HL-60/S4 (cell line): ENCODE data around the gene COL24A1.

Experiments used
- in situ Hi-C: fragments of 300-500 bp; cut with MboI; formaldehyde crosslinking; loops from 2 replicates; pipeline ENCODE4 v1.14.3; 2022; ENCODE audit warnings: low sequenced_read_pairs

The COL24A1 gene

DNA sequence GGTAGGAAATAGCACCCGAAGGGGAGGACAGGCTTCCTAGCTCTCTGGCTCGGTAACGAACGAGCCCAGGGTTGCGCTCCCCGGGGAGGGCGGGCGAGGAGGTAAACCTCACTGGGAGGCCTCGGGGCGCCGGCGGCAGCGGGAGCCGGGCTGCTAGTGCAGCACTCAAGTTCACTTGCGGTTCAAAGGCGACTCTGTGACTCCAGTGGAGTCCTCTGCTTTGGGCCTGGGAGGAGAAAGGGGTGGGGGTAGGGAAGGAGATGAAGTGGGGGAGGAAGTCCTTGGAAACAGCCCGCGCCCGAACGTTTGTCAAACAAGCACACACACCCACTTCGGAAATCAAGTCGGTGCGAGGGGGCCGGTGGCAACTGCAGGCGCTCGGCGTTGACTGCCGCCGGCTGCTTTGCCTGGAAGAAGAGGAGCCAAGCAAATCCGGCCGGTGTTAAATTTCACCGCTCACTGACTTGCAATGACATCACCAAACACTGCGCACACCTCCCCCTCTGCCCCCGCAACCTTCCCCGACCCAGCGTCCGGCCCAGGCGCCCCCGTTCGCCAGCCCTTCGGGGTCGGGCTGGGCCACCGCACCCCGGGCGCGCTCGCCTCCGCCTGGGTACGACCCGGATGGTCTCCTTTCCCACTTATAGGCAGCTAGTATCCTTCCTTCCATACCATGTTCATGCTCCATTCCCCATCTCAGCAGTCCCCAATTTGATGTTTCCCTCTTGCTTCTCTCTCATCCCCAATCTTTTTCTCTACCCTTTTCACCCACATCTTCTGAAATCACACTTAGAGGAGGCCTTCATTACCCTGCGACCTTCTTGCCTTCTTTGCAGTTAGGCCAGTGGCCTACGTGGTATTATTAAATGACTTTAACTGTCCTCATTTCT, at the start of gene COL24A1:
Gene COL24A1 (minus strand): TSS at position 207 of the 890 bp plus-strand sequence. CDS start 376 bp downstream, outside the sequence.
- in situ Hi-C loops: no loop called here

GRCh38 chr1:86205741-86206140, 49.2 kb upstream of the COL24A1 start:
- in situ Hi-C loops: no loop called here

DNA sequence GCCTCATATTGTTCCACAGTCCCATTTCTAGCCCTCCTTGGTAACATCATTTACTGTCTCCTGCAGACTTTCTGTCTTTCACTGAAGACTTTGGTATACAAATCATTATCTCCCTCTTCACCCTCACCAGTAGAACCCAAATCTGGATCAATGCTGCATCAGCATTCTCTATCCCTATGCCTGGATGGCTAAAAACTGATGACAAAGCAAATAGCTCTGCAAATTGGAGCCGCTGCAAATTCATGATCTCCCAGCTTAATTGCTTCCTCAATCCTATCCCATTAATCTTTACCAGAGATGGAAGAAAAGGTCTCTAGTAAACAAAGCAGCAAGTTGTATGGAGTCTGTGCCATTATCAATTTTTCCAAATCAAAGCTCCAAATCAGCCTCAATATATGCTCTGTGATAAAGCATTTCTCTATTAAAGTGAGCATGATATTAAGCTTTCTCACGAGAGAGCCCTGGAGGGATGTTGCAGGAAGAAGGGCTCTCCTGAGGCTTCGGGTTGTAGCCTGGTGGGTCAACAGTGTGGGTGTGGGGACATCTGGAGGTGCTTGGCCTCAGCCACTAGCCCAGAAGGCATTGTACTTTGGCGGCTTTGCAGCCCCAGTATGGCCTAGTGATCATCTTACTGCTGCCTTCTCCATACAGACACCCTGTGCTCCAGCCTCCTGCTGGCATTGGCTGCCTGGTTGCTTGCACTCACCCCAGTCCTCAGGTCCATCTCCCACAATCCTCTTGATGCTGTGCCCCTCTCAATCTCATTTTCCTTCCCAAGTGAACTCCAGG, 46.2 kb upstream of the COL24A1 start:
- in situ Hi-C loops: no loop called here

DNA sequence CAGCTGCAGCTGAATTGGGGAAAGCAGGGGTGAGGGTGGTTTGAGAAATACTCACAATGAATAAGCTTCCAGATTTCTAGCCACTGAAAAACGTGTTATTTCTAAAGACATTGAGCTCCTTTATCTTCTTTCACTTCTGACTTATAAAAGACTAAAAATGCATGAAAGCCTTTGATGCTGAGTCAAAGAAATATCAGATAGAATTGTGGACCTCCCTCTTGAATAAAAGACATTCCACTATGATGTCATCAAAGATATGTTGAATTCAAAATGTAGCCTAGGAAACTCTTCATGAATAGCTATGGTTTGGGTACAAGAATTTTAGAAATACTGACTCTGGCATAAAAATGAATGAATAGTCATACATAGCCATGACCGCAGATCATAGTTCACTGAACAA, 44.7 kb upstream of the COL24A1 start:
- in situ Hi-C loops: no loop called here

- in situ Hi-C loops: no loop called here
Observed at GRCh38 chr1:86200901-86201300, 44.3 kb upstream of the COL24A1 start.

- in situ Hi-C loops: no loop called here
Observed at GRCh38 chr1:86197206-86197855, 40.8 kb upstream of the COL24A1 start.

DNA sequence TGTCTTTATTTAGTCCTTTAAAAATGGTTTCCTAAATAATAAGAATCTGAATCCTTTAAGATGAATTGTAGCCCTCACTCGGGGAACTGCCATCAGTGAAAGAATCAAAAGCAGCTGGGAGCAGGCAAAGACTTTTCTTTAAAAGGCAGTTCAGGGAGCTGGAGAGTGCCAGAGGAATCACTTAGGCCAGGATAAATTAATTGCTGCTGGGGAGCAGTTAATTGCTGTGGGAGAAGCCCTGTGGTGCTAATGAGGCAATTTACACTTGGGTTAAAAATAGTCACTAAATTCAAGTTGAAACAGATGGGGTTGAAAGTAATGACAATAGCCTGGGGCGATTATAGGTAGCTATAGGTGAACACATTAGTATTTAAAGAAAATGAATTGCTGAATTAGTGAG, 38.7 kb upstream of the COL24A1 start:
- in situ Hi-C loops: no loop called here

DNA sequence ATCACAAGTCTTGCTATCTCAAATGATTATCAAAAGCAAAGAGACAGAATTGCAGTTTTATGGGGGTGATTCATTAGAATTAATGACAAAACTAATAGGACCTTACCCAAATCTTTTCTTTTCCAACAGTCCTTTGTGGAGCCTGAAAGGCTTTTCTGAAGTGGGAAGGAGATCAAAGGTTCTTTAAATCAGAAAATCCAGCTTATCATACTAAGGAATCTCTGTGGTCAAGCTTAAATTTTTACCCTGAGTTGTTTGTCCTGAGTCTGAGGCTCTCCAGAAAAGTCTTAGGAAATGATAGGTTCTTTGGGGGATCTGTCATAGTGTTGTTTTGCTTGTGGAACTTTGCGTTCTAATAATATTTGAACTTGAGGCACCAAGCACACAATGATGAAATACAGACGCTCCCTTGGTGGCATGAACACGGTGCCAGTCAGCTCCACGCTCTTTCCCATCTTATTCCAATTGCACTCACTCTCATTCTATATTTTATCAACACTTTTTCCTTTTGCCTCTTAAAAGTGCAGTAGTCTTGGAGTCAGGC, 38.0 kb upstream of the COL24A1 start:
- in situ Hi-C loops: no loop called here

GRCh38 chr1:86192417-86192816, 35.8 kb upstream of the COL24A1 start:
- in situ Hi-C loops: no loop called here

GRCh38 chr1:86191958-86192357, 35.4 kb upstream of the COL24A1 start:
- in situ Hi-C loops: no loop called here

- in situ Hi-C loops: no loop called here
Observed at GRCh38 chr1:86190873-86191272, 34.3 kb upstream of the COL24A1 start.

- in situ Hi-C loops: no loop called here
Observed at GRCh38 chr1:86184426-86184825, 27.9 kb upstream of the COL24A1 start.

DNA sequence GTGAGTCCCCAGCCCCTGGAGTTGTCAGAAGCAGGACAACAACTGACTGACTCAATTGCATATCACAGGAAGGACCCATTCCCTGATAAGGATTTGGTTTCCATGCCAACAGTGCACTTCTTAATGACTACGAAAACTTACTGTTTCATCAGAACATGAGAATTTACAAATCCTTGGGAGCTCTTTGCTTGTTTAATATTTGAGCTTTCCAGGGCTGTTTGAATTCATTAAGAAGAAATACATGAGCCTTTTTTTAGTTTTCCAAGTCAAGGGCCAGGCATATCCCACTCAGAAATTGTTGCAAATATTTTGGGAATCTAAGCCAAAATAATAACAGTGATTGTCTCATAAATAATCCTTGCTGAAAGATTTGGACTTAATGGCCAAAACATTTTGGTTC, 27.2 kb upstream of the COL24A1 start:
- in situ Hi-C loops: no loop called here

- in situ Hi-C loops: no loop called here
Observed at GRCh38 chr1:86176226-86176625, 19.7 kb upstream of the COL24A1 start.

GRCh38 chr1:86175756-86176155, 19.2 kb upstream of the COL24A1 start:
- in situ Hi-C loops: no loop called here

DNA sequence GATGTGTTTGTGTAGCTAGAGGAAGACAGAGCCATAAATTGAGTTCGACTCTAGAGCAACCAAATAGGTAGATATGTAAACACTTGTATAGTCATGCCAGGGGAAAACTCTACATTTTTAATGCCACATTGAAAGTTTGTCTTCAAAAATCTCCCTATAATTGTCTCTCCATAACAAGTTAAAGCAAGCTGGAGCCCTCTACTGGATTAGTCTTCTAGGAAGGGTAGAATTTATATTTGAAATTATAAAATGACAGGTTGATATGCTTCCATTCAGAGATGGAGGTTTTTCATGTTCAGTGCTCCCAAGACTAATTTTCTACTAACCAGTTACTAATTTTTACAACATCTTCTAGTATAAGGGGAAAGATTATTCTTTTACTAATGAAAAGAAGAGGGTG, 13.1 kb upstream of the COL24A1 start:
- in situ Hi-C loops: no loop called here

GRCh38 chr1:86159800-86160199, 3.2 kb upstream of the COL24A1 start:
- in situ Hi-C loops: no loop called here

DNA sequence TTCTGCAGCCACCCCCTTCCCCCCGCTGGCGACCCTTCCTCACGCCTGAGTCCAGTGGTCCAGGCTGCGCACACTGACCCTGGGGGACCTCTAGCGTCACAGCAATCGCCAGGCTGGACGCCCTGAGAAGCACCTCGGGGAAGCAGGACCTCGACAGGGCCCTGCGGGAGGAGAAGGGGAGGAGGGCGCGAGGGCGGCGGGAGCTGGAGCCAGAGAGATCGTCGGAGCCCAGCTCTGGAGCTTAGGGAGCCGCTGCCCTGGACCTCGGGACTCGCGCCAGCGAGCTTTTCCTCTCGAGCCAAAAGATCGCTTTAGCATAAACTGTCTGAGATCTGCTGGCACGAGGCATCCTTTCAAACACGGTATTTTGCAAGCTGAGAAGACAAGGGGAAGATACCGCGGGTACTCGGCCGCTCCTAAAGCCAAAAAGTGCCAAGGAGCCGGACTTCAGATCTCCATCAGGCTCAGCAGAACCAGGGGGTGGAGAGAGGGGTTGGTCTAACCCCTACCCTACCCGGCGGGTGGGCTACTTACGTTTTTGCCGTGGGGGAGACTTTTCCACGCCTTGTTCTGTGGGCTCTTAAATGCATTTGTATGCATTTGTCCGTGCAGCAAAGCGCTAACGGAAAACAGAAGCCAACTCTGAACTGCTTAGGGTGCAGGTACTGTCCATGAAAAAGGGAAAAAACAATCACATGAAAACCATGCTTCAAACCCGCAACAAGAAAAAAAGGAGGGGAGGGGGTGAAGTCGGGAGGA, 586 bp downstream of the COL24A1 start:
- in situ Hi-C loops: no loop called here

- in situ Hi-C loops: no loop called here
Observed at GRCh38 chr1:86155051-86155806, 1.3 kb downstream of the COL24A1 start.

GRCh38 chr1:86154571-86155050, 2.0 kb downstream of the COL24A1 start:
- in situ Hi-C loops: no loop called here
